GM18519 (cell line): ENCODE data around the gene S100B.
"Not testable (repeated sequence)": the region's sequence is repeated elsewhere in the genome, so short reads cannot be mapped to it uniquely, and the experiment has no call there.

Source experiments
- ATAC-seq: cut with Tn5 transposase; IDR thresholded peaks from one replicate; pipeline ENCODE4 v1.9.1; 2021; ENCODE audit warnings: mild to moderate bottlenecking, moderate library complexity; ENCODE audit not compliant: unreplicated experiment, low FRiP score

S100B gene

DNA sequence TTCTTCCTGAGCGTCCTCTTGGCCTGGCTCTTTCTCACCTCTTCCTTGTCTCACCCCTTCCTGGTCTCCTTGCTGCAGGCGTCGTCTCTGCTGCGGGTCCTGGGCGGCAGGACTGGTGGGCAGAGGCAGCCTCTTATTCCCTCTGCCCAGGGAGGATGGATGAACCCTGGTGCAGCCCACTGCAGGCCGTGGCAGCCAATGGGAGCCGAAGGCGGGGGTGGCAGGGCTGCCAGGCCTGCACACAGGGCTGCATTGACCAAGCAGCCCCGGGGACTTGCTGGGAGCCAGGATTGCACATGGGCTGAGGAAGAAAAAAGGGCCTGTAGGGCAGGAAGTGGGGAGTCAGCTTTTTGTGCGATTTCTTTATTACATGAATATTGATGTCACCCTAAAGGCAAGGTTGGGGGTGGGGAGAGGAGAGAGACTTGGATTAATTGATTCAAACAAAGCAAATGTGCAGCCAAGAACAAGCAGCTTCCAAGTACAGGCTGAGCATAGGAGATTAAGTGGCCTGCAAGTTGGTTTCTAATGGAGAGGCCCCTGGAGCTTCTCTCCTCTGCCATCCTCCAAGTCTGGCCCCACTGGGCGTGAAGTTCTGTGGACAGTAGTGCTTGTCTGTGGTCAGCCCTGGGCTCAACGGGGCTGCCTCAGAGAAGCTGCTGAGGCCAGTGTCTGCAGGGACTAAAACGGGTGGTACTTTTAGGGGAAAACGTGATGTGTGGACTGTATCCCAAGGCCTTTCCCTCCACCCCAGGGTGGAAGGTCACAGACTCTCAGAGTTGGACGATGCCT lies at the start of gene S100B:
S100B (minus strand) TSS at position 108 of the 792 bp plus-strand sequence. CDS start 2,667 bp downstream, outside the sequence.
- ATAC-seq: no peak

DNA sequence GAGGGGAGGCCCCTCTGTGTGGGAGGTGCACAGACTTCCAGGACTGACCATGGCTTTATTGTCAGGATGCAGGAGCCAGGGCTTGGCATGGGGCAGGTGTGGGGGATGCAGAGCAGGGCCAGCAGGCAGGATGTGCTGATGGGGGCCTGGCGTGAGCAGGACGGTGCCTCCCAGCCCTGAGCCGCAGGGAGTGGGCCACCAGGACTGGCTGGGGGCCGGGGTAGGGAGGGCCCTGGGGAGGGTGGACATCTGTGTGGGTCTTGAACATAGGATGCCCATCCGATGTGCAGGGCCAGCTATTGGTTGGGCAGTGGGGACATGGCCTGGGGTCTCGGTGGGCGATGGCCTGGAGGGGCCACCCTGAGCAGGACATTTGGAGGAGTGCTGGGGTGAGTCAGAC lies 46.2 kb upstream of the S100B start:
- ATAC-seq: no peak

DNA sequence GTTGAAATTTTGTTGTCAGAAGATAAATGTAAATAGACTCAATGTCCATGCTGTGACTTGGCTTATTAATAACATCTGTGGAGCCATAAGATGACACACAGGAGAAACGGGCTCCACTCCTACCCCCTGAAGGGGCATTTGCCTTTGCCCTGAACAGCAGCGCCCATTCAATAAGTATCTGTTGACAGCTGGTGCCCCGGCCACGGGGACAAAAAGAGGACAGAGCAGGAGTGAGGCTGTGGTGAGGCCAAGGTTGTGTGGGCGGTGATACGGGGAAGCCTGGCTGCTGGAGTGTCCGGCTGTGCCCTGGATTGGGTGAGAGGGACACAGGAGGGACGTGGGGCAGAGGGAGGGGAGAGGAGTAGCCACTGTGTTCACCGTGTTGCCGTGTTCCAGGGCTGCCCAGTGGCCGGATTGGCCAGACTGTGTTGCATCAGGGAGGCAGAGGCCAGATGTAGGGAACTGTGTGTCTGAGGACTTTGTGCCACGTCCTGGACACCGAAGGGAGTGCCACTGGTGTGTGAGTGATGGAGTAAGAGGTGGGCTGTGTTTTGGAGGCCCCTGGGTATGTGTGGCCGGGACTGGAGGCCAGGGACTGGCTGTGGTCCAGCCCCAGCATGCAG lies 45.7 kb upstream of the S100B start:
- ATAC-seq: no peak

DNA sequence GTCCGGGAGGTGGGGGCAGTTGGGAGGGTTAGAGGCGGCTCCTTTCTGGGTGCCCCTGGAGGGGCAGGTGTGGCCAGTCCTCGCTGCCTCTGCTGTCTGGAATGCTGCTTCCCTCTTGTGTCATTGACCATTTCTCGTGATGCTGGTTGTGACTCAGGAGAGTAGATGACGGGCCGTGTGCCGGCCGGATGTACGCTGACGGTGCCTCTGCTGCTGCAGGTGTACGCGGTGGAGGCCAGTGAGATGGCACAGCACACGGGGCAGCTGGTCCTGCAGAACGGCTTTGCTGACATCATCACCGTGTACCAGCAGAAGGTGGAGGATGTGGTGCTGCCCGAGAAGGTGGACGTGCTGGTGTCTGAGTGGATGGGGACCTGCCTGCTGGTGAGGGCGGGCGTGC lies 44.5 kb upstream of the S100B start:
- no peak for ATAC-seq

DNA sequence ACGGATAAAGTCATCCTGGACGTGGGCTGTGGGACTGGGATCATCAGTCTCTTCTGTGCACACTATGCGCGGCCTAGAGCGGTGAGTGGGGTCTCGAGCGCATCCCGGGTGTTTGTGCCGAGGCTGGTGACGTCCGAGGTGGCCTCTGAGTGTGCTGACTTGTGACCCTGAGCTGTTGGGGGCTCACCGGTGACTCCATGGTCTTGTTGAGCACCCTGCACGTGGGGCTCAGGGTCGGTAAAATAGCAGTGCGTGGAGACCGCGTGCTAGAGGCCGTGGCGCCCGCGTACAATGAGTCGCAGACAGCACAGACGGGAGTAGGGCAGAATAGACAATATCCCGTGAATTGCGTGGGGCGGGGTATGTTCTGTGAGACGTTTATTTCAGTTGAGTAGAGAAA lies 43.7 kb upstream of the S100B start:
- ATAC-seq: no peak

DNA sequence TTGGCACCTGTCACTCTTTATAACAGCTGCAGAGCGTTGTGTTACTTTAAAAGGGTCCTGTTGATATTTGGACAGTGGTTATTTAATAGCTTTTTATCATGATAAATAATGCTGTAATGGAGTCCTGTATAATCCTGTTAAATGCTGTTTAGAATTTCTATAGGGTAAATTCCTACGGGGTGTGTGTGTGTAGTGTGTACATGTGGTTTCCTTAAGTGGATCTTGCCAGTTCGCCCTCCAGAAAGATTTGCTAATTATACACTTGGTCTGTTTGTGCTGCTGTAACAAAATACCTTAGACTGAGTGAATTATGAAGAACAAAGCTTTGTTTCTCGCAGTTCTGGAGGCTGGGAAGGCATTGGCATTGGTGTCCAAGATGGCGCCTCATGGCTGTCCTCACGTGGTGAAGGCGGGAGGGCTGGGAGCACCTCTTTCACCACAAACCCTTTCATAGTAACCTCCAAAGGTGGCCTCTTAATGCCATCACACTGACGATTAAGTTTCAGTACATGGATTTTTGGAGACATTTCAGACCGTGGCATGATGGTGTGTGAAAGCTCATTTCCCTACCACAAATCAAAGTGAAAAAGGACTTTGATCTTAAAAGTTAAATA lies 41.8 kb upstream of the S100B start:
- no peak for ATAC-seq

DNA sequence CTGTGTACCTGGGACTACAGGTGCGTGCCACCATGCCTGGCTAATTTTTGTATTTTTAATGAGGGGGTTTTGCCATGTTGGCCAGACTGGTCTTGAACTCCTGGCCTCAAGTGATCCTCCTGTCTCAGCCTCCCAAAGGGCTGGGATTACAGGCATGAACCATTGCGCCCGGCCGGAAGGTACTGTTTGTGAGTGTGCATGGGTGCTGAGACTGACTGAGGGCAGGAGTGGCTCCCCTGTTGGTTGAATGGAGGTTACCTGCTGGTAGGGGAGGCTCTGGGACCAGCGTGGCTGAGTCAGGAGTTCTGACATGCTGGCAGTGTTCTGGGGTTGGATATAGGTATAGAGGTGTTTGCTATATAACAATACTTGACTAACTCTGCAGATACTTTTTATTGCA lies 41.0 kb upstream of the S100B start:
- ATAC-seq: no peak

DNA sequence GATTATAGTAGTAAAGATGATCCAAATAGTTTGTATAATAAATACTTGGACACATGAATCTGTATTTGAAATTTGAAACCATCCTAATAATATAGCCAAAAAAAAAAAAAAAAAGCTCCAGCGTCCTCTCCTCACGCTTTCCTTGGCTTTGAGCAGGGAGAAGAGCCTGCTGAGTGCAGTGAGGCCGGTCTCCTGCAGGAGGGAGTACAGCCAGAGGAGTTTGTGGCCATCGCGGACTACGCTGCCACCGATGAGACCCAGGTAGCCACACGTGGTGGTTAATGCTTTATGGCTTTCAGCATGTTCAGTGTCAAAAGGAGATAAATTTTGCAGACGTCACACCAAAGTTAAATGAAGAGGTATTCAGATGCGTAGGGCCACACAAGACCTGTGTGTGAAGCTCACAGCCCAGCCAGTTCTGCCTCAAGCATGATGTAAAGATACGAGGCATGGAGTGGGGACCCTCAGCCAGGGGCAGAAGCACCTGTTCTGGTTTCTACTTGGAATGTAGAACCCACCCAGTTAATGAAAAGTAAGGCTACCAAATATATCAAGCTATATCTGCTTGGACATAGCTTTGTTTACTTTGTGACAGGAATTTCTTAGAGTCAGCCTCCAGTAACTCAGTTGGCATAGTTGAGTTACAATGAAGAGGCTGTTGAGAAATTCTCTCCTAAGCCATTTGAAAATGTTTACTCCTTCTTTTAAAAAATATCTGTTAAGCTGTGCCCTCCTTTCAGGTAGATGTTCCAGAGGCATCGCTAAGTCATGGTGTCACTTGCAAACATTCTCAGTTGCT lies 38.7 kb upstream of the S100B start:
- ATAC-seq: no peak

DNA sequence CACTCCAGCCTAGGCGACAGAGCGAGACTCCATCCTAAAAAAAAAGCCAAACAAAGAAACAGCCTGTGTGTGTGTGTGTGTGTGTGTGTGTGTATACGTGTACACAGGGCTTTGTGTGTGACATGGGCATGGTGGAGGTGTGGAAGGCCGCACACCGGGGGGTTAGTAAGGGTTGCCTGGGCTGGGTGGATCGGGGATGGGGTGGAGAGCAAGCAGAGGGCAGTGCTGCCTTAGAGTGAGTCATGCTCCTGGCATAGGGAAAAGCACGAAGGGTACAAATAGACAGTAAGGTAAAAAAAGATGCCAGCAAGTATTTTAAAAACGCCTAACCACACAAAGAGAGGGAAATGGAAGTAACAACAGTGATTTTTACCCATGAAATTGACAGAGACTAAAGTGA lies 36.8 kb upstream of the S100B start:
- ATAC-seq: no peak

DNA sequence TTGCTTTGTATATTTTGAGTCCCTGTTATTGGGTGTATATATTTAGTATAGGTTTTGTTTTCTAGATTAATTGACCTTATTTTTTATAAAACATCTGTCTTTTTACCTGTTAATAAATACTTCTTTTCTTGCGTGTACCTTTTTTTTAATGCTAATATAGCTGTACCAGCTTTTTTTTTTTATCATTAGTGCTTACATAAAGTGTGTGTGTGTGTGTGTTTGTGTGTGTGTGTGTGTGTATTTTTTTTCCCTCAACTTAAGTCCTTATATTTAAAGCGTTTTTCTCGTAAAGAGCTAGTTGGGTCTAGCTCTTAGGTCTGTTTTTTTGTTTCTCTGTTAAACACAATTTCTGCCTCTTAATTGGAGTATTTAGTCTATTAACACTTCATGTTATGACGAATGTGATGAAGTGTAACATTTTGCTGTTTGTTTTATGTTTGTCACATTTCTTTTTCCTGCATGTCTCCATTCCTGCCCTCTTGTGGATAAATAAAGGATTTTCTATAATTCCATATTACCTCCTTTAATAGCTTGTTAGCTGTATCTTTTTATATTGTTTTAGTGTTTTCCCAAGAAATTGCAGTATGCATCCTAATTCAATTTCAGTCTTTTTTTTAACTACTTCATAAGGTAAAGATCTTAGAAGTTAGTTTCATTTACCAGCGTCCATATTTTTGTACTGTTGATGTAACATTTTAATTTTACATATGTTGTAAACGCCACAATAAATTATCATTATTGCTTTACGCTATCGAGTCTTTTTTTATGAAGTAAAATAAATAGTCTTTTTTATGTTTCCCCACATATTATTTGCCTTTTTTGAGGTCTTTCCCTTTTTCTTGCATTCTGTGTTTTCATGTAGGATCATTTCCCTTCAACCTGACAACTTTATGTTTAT lies 34.9 kb upstream of the S100B start:
- ATAC-seq: no peak

DNA sequence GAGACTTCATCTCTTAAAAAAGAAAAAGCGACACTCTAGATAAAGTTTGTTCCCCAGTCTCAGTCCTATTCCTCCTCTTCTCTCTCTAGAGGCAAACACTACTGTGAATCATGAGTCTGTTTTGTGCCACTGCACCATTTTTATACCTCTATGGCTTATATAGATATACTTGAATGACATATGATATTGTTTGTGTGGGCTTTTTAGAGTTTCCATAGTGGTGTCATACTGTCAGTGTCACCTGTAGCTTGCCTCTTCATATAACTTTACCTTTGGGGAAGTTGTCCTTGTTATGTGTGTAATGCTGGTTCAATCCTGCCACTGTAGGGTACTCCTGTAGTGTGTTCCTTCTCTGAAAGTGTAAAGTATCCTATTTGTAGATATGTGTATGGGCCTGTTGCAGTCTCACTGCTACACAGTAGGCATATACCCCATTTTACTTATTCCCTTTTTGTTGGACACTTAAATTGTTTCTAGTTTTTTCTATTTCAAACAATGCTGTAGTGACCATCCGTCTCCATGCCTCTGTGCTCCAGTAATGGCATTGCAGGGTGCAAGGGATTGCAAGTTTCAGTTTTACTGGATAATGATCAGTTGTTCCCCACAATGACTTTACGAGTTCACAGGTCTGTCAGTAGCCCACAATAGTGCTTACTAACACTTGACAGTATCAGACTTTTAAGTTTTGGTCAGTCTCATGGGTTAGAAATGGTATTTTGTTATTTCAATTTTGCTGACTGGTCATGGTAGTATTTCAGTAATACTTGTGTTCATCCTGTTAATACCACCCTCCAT lies 33.3 kb upstream of the S100B start:
- ATAC-seq: no peak

DNA sequence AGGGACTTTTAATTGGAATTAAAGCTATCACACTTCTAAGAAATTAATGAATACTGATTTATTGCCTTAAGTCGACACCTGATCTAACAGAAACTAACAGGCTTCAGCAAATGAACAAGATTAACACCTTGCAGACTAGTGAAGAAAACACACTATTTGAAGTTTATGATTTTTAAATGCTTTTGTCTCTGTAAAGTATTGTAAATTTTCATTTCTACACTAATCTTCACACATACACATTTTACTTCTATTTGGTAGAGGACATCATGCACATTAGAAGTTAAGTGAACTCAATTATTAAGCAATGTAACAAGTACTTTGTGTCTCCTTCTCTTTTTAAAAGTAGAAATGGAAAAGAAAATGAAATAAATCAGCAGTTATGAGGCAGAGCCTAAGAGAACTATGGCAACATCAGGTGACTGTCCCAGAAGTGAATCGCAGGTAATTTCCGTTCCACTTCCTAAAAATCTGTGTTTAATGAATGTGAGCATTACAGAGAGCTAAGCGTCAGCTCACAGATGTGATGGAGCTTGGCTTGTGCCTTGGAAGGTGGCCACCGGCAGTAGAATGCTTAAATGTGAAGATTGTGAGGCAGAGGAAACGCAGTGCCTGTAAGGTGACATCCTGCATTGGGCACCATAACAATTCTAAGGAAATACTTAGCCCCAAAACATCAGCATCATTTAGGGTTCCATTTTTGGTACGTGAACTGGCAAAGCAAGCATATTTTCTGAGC lies 31.8 kb upstream of the S100B start:
- ATAC-seq: no peak

DNA sequence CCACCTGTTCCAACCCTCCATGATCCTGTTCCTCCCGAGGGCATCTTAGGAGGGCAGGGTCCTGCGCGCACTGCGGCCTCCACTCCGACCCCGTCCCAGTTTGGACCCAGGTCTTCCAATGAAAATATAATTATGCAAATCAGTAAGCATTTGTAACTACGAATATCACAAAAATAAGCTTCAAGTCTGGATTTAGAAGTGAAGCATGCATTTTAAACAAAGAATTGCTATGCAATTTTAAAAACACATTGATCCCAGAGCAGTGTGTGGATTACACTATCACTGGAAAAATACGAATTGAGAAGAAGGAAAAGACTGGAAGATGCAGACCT lies 31.3 kb upstream of the S100B start:
- no peak for ATAC-seq

DNA sequence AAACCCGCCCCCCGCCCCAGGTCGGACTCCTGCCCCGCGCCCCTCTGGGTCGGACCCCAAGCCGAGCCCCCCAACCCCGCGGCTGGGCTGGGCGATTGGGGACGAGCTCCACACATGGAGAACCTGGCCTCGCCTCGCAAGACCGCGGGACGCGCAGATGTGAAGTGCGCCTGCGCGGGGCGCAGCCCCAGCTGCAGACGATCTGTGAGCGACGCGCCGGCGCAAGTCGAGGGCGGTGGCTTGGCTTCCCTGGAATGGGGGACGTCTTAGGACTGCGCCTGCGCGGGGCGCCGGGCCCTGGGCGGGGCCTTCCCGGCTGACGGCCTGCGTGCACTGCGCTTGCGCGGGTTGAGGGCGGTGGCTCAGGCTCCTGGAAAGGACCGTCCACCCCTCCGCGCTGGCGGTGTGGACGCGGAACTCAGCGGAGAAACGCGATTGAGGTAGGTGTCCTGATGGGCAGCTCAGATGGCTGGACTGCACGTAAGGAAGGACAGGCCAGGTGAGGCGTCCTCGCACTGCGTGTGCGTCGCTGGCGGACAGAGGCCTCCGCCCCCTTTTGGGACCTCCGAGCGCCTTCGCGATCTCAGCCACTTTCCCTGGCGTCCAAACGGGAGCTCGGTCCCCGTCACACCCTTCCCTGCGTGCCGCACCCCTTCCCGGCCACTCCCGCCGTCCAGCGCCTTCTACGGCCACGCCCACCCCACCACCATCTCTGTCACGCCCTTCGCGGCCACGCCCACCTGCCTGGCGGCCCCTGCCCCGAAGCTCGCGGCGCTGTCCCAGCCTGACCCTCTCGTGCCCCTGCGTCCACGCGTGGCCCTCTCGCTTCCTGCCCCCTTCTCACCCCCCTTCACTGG lies 30.7 kb upstream of the S100B start, which contains the start of gene PRMT2:
PRMT2 (plus strand) TSS at position 351 of the 857 bp plus-strand sequence. CDS start 1,278 bp downstream, outside the sequence.
- peak; percentile 91 for ATAC-seq

DNA sequence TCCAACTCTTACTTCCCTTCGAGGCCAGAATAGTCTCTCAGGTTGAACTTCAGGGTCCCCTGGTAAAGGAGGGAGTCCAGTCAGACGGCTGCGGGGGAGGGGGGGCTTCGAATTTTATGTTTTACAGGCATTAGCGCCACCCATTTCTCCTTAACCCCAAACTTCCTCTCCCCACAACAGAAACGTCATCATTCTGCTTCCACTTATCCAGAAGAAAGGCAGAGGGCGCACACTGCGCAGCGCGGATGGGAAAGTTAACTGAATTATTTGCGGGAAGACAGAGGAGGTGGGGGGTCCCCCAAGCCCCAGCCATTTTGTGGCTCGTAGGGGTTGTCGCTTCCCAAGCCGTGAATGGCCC lies 30.1 kb upstream of the S100B start:
- peak; percentile 17 for ATAC-seq

DNA sequence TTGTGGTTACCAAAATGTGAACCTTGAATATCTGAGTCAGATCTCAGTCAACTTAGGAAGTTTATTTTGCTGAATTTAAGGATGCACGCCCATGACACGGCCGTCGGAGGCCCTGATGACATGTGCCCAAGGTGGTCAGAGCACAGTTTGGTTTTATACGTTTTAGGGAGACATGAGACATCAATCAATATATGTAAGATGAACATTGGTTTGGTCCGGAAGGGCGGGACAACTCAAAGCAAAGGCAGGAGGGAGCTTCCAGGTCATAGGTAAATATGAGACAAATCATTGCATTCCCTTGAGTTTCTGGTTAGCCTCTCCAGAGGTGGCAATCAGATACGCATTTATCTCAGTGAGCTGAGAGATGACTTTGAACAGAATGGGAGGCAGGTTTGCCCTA lies 29.5 kb upstream of the S100B start:
- no peak for ATAC-seq

DNA sequence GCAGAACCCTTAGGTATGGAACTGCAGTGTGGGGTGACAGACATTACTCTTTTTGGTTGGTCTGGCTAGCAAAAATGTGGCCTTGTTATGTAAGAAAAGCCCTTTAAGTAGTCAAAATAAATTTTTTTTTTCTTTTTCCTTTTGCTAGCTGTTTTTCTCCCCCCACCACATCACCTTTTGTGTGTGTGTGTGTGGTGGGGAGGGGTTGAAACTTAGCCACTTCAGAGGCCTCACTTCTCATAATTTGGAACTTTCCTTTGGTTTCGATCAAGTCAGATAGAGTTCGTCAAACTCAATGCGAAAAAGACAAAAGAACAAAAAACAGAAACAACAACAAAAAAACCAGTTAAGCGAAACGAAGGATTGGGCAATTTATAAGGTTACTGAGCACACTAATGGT lies 28.7 kb upstream of the S100B start:
- no peak for ATAC-seq

DNA sequence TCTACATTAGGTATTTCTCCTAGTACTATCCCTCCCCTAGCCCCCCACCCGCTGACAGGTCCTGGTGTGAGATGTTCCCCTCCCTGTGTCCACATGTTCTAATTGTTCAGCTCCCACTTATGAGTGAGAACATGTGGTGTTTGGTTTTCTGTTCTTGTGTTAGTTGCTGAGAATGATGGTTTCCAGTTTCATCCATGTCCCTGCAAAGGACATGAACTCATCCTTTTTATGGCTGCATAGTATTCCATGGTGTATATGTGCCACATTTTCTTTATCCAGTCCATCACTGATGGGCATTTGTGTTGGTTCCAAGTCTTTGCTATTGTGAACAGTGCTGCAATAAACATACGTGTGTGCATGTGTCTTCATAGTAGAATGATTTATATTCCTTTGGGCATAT lies 26.0 kb upstream of the S100B start:
- ATAC-seq: not testable (repeated sequence)
